ENCODE data around the gene ROPN1.
"Not testable (repeated sequence)": the region's sequence is repeated elsewhere in the genome, so short reads cannot be mapped to it uniquely, and the experiment has no call there.

Gene ROPN1

GRCh38 chr3:124016483-124016882 lies 24.6 kb upstream of the ROPN1 start:
- peaks cover 52% of the 10 kb centered on the region for H3K27me3 Mint-ChIP-seq
- ATAC-seq, DNase-seq, H3K4me3 Mint-ChIP-seq, H3K4me1 Mint-ChIP-seq, H3K9me3 Mint-ChIP-seq: not testable (repeated sequence)
- peak overlapping the region in 1 of 2 donors; percentile 80 for H3K27ac Mint-ChIP-seq

DNA sequence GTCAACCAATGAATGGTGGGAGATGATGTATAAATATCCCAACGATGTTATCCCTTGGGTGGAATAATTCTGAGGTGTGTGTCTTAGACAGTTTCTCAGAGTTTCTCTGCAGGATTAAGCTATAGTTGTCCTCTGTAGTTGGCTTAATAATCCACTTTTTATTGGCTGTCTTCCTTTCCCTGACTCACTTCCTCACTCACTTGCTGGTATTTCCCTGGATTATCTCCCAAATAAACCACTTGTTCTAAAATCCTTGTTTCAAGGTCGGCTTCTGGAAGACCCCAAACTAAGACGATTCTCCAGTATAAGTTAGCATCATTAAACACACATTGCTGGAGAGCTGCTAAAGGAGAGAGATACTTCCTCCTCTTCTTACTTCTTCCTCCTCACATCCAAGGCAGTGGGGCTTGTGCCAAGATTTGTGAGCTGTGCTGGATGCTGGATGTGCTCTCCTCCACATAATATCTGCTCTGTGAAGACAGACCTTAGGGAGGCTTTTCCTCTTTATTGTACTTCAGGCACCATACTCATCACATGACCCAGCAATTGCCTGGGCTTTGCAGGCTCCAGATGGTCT lies 22.5 kb upstream of the ROPN1 start:
- ATAC-seq (no peak), DNase-seq (no peak)
- H3K4me1 Mint-ChIP-seq = no peaks in the 10 kb centered on the region
- peaks cover 42% of the 10 kb centered on the region for H3K27me3 Mint-ChIP-seq
- no peak overlapping the region for H3K27ac Mint-ChIP-seq
- H3K9me3 Mint-ChIP-seq = no peaks in the 10 kb centered on the region
- H3K4me3 Mint-ChIP-seq = no peak overlapping the region

GRCh38 chr3:124008321-124008720 lies 16.4 kb upstream of the ROPN1 start:
- not testable (repeated sequence) for H3K9me3 Mint-ChIP-seq
- H3K27me3 Mint-ChIP-seq = peaks cover 62% of the 10 kb centered on the region

DNA sequence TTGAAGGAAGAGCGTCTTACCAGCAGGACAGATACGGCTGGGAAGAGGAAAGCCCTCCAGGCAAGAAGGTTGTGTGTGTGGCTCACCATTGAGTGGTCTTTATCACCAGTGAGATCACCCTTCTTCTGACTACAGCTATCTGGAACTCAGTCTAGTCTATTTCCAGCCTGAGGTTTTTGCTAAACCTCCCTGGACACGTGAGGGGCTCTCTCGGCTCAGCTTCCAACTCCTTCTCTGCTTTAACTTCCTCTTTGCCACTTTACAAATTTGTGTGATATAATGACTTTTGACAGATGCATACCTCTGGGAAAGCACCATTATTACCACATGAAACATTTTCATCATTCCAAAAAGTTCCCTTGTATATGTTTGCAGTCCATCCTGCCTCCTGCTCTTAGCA lies 15.3 kb upstream of the ROPN1 start:
- Mint-ChIP-seq H3K4me1 (no peaks in the 10 kb centered on the region), H3K9me3 (no peaks in the 10 kb centered on the region), H3K27ac (no peak overlapping the region), H3K27me3 (peaks cover 72% of the 10 kb centered on the region), H3K4me3 (no peak overlapping the region)
- DNase-seq (no peak), ATAC-seq (no peak)

More at GRCh38 chr3:124008321-124008720, 16.4 kb upstream of the ROPN1 start:
- not testable (repeated sequence) for H3K4me1 Mint-ChIP-seq, H3K27ac Mint-ChIP-seq, ATAC-seq, DNase-seq, H3K4me3 Mint-ChIP-seq

- H3K4me1 Mint-ChIP-seq, ATAC-seq, DNase-seq, H3K4me3 Mint-ChIP-seq, H3K9me3 Mint-ChIP-seq: not testable (repeated sequence)
- Mint-ChIP-seq H3K27me3 (peaks cover 69% of the 10 kb centered on the region), H3K27ac (peak overlapping the region in 1 of 2 donors; percentile 23)
Observed at GRCh38 chr3:124002405-124003079, 10.6 kb upstream of the ROPN1 start.

GRCh38 chr3:124001366-124001765 lies 9.4 kb upstream of the ROPN1 start:
- H3K9me3 Mint-ChIP-seq, H3K4me1 Mint-ChIP-seq, DNase-seq, H3K4me3 Mint-ChIP-seq, H3K27ac Mint-ChIP-seq, ATAC-seq: not testable (repeated sequence)
- H3K27me3 Mint-ChIP-seq = peaks cover 58% of the 10 kb centered on the region

GRCh38 chr3:123997543-123997942 lies 5.6 kb upstream of the ROPN1 start:
- no peak for ATAC-seq
- DNase-seq = no peak
- no peak overlapping the region for H3K4me3 Mint-ChIP-seq
- peaks cover 21% of the 10 kb centered on the region for H3K27me3 Mint-ChIP-seq
- H3K27ac Mint-ChIP-seq = no peak overlapping the region
- H3K9me3 Mint-ChIP-seq = no peaks in the 10 kb centered on the region
- H3K4me1 Mint-ChIP-seq = no peaks in the 10 kb centered on the region

DNA sequence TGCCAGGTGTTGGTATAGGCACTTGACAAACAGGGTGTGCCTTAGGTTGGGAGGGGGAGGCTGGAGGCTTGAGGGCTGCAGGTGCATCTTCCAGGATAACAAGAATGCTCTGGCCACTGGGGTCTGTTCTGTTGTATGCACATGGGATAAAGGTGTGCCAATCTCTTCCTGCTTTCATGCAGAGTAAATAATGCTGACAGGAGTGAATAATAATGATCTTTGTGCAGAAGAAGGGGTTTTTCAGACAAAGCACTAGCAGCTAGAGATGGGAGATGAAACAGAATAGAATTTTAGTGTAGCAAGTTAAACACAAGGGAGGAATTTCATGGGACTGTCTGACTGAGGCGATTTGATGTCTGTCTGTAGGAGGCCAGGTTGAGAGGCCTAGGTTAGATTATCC lies 1.9 kb upstream of the ROPN1 start:
- Mint-ChIP-seq H3K27me3 (peaks cover 35% of the 10 kb centered on the region), H3K9me3 (no peaks in the 10 kb centered on the region), H3K4me3 (no peak overlapping the region), H3K27ac (no peak overlapping the region), H3K4me1 (no peaks in the 10 kb centered on the region)
- DNase-seq (no peak), ATAC-seq (no peak)

DNA sequence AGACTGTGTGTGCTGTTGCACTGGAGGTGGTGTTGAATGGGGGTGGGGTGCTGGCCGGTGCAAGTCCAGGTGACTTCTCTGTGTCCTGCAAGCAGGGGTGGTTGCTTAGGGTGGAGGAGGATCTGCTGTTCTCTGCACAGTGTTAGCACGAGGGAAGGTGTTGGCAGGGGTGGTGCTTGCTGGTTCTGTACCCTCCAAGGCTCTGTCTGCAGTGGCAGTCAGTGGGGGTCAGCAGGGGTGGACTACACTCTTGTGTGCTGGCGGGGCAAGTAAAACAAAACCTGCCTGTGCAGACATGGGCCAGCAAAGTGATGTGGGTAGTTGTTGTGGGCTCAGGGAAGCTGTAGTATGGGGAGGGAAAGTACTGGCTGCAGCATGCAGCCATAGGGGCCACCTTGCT lies 5.5 kb downstream of the ROPN1 start:
- no peak overlapping the region for H3K4me3 Mint-ChIP-seq
- peaks cover 85% of the 10 kb centered on the region for H3K27me3 Mint-ChIP-seq
- DNase-seq = no peak
- ATAC-seq = peak; percentile 42
- H3K27ac Mint-ChIP-seq = no peak overlapping the region
- no peaks in the 10 kb centered on the region for H3K9me3 Mint-ChIP-seq
- H3K4me1 Mint-ChIP-seq = no peaks in the 10 kb centered on the region

- Mint-ChIP-seq H3K27me3 (peaks cover 87% of the 10 kb centered on the region), H3K4me3 (no peak overlapping the region), H3K27ac (no peak overlapping the region), H3K4me1 (no peaks in the 10 kb centered on the region), H3K9me3 (no peaks in the 10 kb centered on the region)
- ATAC-seq (no peak), DNase-seq (no peak)
Observed at GRCh38 chr3:123984957-123985356, 7.0 kb downstream of the ROPN1 start.

DNA sequence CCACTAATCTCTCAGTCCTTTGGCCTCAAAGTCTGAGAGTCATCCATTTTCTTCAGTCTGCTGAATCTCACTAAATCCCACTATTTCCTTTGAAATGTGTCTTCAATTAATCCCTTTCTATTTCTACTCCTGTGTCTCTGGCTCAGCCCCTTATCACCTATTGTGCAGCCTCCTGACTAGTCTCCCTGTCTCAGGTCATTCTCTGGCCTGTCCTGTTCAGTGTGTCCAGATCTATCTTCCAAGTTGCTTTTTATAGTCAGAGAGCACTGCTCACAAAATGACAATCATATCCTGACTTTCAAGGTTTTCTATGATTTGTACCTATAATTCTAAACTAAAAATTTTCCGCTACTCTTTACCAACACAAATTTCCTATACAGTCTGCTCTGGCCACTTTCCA lies 7.6 kb downstream of the ROPN1 start:
- no peak overlapping the region for H3K4me3 Mint-ChIP-seq
- DNase-seq = no peak
- no peak for ATAC-seq
- no peaks in the 10 kb centered on the region for H3K9me3 Mint-ChIP-seq
- H3K27ac Mint-ChIP-seq = no peak overlapping the region
- peaks cover 87% of the 10 kb centered on the region for H3K27me3 Mint-ChIP-seq
- H3K4me1 Mint-ChIP-seq = no peaks in the 10 kb centered on the region

DNA sequence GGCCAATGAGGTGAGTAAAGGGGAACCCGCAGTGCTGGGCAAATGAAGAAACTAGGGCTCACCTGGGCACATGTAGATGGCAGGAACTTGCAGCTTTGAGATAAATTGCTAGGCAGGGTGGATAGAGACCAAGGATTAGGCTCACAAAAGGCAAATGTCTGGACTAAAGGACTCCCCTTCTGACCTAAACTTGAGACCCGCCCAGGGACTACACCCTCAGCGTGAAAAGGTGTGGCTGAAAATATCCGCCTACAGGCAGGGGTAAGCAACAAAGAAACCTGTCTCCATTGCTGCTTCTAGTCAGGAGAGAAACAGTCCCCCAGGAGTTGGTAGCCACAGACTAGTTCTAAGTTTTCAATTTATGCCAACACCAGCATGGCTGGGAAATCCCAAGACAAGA lies 10.6 kb downstream of the ROPN1 start:
- H3K9me3 Mint-ChIP-seq, H3K27ac Mint-ChIP-seq, H3K4me3 Mint-ChIP-seq, H3K4me1 Mint-ChIP-seq, DNase-seq, ATAC-seq: not testable (repeated sequence)
- peaks cover 61% of the 10 kb centered on the region for H3K27me3 Mint-ChIP-seq

DNA sequence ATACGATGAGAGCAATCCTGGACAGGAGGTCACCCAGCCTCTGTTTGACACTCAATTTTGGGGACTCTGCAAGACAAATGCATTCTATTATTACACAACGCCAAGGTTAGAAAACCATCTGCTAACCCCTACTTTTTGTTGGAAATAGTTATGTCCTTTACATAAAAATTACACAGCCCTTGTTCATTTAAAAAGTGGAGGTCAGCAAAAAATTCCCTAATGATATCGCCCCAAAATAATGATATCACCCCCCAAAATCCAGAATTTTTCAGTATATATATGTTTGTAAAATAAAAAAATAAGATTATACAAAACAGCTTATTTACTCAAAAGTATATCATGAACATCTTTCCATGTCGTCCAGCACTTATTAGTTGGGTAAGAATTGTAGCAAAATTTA lies 11.4 kb downstream of the ROPN1 start:
- Mint-ChIP-seq H3K27ac (no peak overlapping the region), H3K9me3 (no peaks in the 10 kb centered on the region), H3K27me3 (peaks cover 59% of the 10 kb centered on the region), H3K4me3 (no peak overlapping the region), H3K4me1 (no peaks in the 10 kb centered on the region)
- ATAC-seq = no peak
- DNase-seq = no peak

DNA sequence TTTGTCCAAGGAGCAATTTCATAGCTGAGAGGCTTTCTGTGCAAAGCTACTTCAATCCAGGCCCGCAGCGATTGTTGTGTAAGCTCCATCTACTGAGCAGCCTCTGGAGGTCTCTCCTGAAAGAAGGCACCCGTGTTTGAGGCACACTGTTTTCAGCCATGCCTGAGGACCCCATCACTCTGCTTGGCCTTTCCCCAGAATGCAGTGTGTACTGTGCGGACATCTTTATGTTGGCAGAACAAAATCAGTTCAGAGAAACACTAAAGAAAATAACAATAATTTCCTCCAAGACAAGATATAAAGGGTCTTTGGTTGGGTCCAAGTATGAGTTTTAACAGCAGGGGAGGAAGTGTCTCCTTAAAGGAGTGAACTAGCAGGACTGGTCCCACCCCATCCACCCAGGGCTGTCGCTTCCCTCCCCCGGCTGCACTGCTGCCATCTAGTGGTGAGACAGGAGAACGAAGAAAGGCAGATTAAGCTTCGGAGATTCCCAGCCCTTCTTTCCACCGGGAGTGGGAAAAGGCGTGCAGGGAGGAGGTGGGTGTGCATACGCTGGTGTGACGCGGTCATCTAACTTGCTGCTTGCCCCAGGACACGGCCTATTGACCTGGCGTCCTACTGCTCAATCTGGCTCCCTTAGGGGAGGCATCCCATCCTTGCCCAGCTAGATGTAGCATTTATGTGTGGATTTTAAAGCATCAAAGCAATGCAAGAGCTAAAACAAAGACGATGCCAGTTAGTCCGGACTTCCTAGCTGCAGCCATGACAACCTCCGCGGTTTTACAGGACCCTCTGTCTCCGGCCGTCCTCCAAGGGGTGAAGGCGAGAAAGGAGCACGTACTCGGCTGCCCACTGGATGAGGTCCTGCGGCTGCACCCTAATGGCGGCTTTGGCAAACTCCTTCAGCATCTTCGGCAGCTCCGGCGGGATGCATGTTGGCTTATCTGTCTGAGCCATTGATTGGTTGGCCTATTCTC lies 12.1 kb downstream of the ROPN1 start:
- DNase-seq (peak; percentile 12 to 14), ATAC-seq (peak; percentile 82)
- H3K4me3 Mint-ChIP-seq, H3K4me1 Mint-ChIP-seq, H3K9me3 Mint-ChIP-seq, H3K27ac Mint-ChIP-seq: not testable (repeated sequence)
- H3K27me3 Mint-ChIP-seq = peaks cover 53% of the 10 kb centered on the region

GRCh38 chr3:123976904-123977303 lies 15.0 kb downstream of the ROPN1 start:
- not testable (repeated sequence) for H3K9me3 Mint-ChIP-seq, H3K27ac Mint-ChIP-seq, H3K4me1 Mint-ChIP-seq, H3K4me3 Mint-ChIP-seq, ATAC-seq, DNase-seq
- peaks cover 45% of the 10 kb centered on the region for H3K27me3 Mint-ChIP-seq

Data from stimulated activated naive CD8-positive, alpha-beta T cell treated with anti-CD3 and anti-CD28 coated beads, Interleukin-15, amount 100 ng/mL, for 72 hours (primary cell).